ENCODE measurements around the gene DUOXA2. TPM values are rescaled to one million over a fixed set of nuclear protein-coding genes. Genes with fewer than 3 reads are reported as not detected.

Gene DUOXA2
- total RNA-seq, 1 donor from 2014 or later, result 10.4 TPM

GRCh38 chr15:45162771-45163507, 48.8 kb downstream of the DUOXA2 start:
- ATAC-seq, result peak; percentile 84

- no peak for ATAC-seq
Observed at GRCh38 chr15:45163508-45163856, 49.4 kb downstream of the DUOXA2 start.

GRCh38 chr15:45164914-45165313, 50.8 kb downstream of the DUOXA2 start:
- no peak for ATAC-seq

DNA sequence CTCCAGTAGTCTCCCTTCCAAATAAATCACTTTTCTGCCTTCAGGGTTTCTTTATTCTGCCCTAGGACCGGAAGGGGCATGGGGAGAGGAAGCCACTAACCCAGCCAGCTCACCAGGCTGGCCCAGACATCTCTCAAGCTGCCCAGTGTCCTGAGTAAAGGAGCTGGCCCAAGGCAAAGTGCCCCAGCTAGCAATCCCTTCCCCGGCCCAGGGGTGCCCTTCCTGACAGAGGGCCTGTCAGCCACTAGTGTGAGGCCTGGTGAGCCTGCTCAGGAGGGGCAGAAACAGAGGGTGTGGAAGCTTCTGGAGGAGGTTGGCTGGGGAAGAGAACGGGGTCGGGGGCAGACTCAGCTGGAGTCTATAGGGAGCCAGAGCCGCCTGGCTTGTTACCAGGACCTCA, 51.4 kb downstream of the DUOXA2 start:
- ATAC-seq, result no peak

GRCh38 chr15:45166834-45167630, 52.9 kb downstream of the DUOXA2 start:
- peak; percentile 62 for ATAC-seq

DNA sequence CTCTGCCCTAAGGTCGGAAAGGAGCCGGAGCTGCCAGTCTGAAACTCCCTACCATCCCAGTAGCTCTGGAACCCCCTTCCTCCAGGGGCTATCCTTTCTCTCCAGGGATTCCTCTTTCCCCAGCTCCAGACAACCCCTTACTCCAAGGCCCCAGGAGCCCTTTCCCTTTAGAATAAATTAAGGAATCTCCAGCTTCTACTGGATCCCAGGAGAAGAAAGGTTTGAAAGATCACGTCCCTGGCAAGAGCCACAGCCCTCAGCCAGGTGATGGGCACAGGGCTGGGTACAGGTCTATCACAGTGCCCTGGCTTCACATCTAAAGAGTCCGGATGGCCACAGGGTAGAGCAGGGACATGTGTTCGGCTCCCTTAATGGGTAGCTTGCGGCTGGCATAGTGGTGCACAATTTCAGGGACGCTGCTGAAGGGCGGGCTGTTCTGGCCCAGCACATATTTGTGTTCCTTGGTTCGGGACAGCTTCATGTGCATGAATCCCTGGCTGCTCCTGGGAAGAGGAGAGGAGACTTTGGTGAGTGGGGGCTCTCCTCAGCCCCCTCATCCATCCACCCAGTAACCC, 53.6 kb downstream of the DUOXA2 start:
- ATAC-seq, result no peak

Other genes starting within 250 kb of the DUOXA2 start
- not detected for gene TERB2, start 157.6 kb upstream of the DUOXA2 start, total RNA-seq
- gene SORD, start 91.1 kb upstream of the DUOXA2 start, total RNA-seq, result 26.3 TPM
- gene DUOX2, start 154 bp upstream of the DUOXA2 start, total RNA-seq, result 29.3 TPM
- gene DUOXA1, start 15.6 kb downstream of the DUOXA2 start, total RNA-seq, result 131 TPM
- gene DUOX1, start 15.7 kb downstream of the DUOXA2 start, total RNA-seq, result 114 TPM
- gene SHF, start 73.6 kb downstream of the DUOXA2 start, total RNA-seq, result 1.6 TPM
- gene SLC28A2, start 137.9 kb downstream of the DUOXA2 start, total RNA-seq, result not detected

All from esophagus mucosa (tissue), 1 donor.